PC-3 (cell line): ENCODE measurements around the gene PHF19. TPM values are rescaled to one million over a fixed set of nuclear protein-coding genes. Genes with fewer than 3 reads are reported as not detected.

Source experiments
- ATAC-seq: fragments of 200-7000 bp; cut with Tn5 transposase; 2 replicates; pipeline ENCODE4 v1.9.1; 2020; ENCODE audit warnings: mild to moderate bottlenecking, moderate library complexity
- BruUV-seq: library from RNA; stranded (reverse); fragments of 400-500 nt; replicated peaks from 2 replicates; lab custom pipeline; 2021; lab: Mats Ljungman, UMichigan
- CTCF ChIA-PET: fragments of 300-600 bp; sonication (Branson Sonifier 250); formaldehyde crosslinking; loops from one replicate; lab custom pipeline; 2022; ENCODE audit warnings: antibody characterized with exemption; lab: Charles Lee
- POLR2A ChIA-PET: fragments of 300-600 bp; sonication (Branson Sonifier 250); formaldehyde crosslinking; loops from one replicate; lab custom pipeline; 2022; ENCODE audit warnings: antibody characterized with exemption; ENCODE audit not compliant: unreplicated experiment; lab: Charles Lee
- DNase-seq: peaks from one replicate; pipeline ENCODE4 v3.0.0-alpha.2; 2015
- H2AFZ ChIP-seq: fragments of 300-600 bp; sonication (generic); 2 replicates; pipeline ENCODE4 v1.6.0; 2016; ENCODE audit warnings: antibody characterized with exemption, low read length
- H3F3A ChIP-seq: fragments of 300-600 bp; sonication (generic); one replicate; pipeline ENCODE4 v1.6.0; 2017; ENCODE audit warnings: antibody characterized with exemption, low read length, control low read depth, mild to moderate bottlenecking; ENCODE audit not compliant: unreplicated experiment
- H3K27ac ChIP-seq: fragments of 300-600 bp; sonication (generic); 2 replicates; pipeline ENCODE4 v1.5.1; 2016; ENCODE audit warnings: mild to moderate bottlenecking, low read length
- H3K27me3 ChIP-seq: fragments of 300-600 bp; sonication (generic); 2 replicates; pipeline ENCODE4 v1.6.1; 2016; ENCODE audit warnings: low read length, mixed read lengths
- H3K36me3 ChIP-seq: fragments of 300-600 bp; sonication (generic); 2 replicates; pipeline ENCODE4 v1.6.1; 2016; ENCODE audit warnings: low read depth, mixed run types, low read length, mixed read lengths
- H3K4me1 ChIP-seq: fragments of 300-600 bp; sonication (generic); 2 replicates; pipeline ENCODE4 v1.5.1; 2016; ENCODE audit warnings: low read length; ENCODE audit not compliant: insufficient read depth
- H3K4me2 ChIP-seq: fragments of 300-600 bp; sonication (generic); 2 replicates; pipeline ENCODE4 v1.6.0; 2016; ENCODE audit warnings: low read length
- H3K4me3 ChIP-seq: fragments of 300-600 bp; sonication (generic); 2 replicates; pipeline ENCODE4 v1.5.1; 2016; ENCODE audit warnings: mild to moderate bottlenecking, low read length, mixed read lengths
- H3K79me2 ChIP-seq: fragments of 300-600 bp; sonication (generic); 2 replicates; pipeline ENCODE4 v1.6.1; 2017; ENCODE audit warnings: low read length, mixed read lengths
- H3K9ac ChIP-seq: fragments of 300-600 bp; sonication (generic); 2 replicates; pipeline ENCODE4 v1.6.0; 2016; ENCODE audit warnings: mild to moderate bottlenecking, low read length
- H3K9me2 ChIP-seq: fragments of 300-600 bp; sonication (generic); replicated peaks from 2 replicates; pipeline ENCODE4 v1.6.1; 2016; ENCODE audit warnings: mixed run types, low read length, mixed read lengths
- H3K9me3 ChIP-seq: fragments of 300-600 bp; sonication (generic); 2 replicates; pipeline ENCODE4 v1.6.1; 2016; ENCODE audit warnings: low read length, mixed read lengths
- H4K20me1 ChIP-seq: fragments of 300-600 bp; sonication (generic); 2 replicates; pipeline ENCODE4 v1.6.1; 2016; ENCODE audit warnings: low read length, mixed read lengths
- CTCF ChIP-seq: fragments of 300-600 bp; sonication (generic); conservative IDR thresholded peaks from 2 replicates; pipeline ENCODE4 v1.5.1; 2017; ENCODE audit warnings: antibody characterized with exemption, low read depth, mild to moderate bottlenecking, low read length
- EZH2 ChIP-seq: fragments of 300-600 bp; sonication (generic); IDR thresholded peaks from one replicate; pipeline ENCODE4 v1.6.1; 2017; ENCODE audit warnings: antibody characterized with exemption, mild to moderate bottlenecking, low read length; ENCODE audit not compliant: unreplicated experiment
- EZH2phosphoT487 ChIP-seq: fragments of 300-600 bp; sonication (generic); IDR thresholded peaks from 2 replicates; pipeline ENCODE4 v1.6.1; 2018; ENCODE audit warnings: mild to moderate bottlenecking, antibody characterized with exemption, low read length, borderline replicate concordance
- intact Hi-C: fragments of 100-400 bp; cut with micrococcal nuclease; formaldehyde crosslinking; loops from 2 replicates; pipeline ENCODE4 v1.9.0; 2023
- total RNA-seq: library from RNA; depleted of rRNA; stranded (reverse); fragments of >200 nt; gene quantifications from 2 replicates; pipeline ENCODE4 v1.2.3, GENCODE V29; 2014

Gene PHF19
- total RNA-seq, 1 experiment from 2014 or later: 104 TPM

- no peak overlapping the region for H2AFZ ChIP-seq
- H3K9ac ChIP-seq: no peak overlapping the region
- H4K20me1 ChIP-seq: no peaks in the 10 kb centered on the region
- no peak for ATAC-seq
- no peaks in the 10 kb centered on the region for H3K79me2 ChIP-seq
- peaks cover 9% of the 10 kb centered on the region; the same call in 1 of the 2 replicates for H3K36me3 ChIP-seq
- POLR2A ChIA-PET: no interaction called here
- DNase-seq: no peak
- H3K9me3 ChIP-seq: no peaks in the 10 kb centered on the region
- no peaks in the 10 kb centered on the region for H3K9me2 ChIP-seq
- H3K4me3 ChIP-seq: no peak overlapping the region
- no peak for TF ChIP-seq EZH2
- TF ChIP-seq CTCF: no peak
- TF ChIP-seq EZH2phosphoT487: no peak
- CTCF ChIA-PET: no interaction called here
- intact Hi-C loops: no loop called here
- no peaks in the 10 kb centered on the region for H3F3A ChIP-seq
- H3K27ac ChIP-seq: no peak overlapping the region
- H3K4me1 ChIP-seq: no peaks in the 10 kb centered on the region
- BruUV-seq: no TSS peak
- H3K27me3 ChIP-seq: no peaks in the 10 kb centered on the region
- no peak overlapping the region for H3K4me2 ChIP-seq
Measured at GRCh38 chr9:120856700-120857099, 20.3 kb downstream of the PHF19 start.

DNA sequence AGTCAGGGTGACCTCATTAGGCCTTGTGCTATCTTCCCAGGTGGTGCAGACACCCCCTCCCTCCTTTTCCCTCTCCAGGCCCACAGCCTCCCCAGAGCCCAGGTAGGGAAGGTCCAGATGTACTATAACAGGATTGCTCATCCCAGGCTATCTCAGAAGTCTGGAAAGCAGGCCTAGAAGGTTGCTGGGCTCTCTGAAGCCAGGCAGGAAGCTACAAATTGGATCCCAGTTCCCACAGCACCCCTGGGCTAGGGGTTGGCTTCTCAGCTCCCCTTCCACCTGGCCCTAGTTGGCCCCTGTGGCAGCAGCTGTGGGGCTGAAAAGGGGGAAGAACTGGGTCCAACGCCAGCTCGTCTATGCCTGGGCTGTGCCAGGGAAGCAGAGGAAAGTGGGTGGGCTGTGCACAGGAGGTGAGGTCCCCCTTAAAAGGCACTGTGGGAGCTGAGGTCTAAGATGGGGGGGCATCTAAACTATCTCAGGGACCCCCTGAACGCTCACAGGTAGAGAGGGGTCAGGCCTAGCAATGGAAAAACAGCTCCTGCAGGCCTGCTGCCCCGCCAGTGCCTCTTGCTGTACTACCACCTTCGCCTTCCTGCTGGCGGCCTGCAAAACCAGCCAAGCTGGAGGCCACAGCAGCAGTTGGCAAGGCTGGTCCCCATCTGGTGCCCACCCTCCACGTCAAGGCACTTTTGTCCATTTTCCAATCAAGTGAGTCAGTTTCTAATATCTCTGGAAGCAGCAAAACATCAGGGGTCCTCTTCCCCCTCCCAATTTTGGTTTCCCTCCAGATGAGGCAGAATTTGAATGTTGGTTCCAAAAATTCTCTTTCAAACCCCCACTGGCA is 20.9 kb downstream of the PHF19 start:
- no peaks in the 10 kb centered on the region for H4K20me1 ChIP-seq
- BruUV-seq: no TSS peak
- ChIA-PET CTCF (no interaction called here), POLR2A (no interaction called here)
- intact Hi-C loops: no loop called here
- no peaks in the 10 kb centered on the region for H3F3A ChIP-seq
- TF ChIP-seq EZH2phosphoT487: no peak
- no peak for TF ChIP-seq CTCF
- peaks cover 9% of the 10 kb centered on the region; the same call in 1 of the 2 replicates for H3K36me3 ChIP-seq
- H3K4me3 ChIP-seq: no peak overlapping the region
- H3K4me2 ChIP-seq: no peak overlapping the region
- no peaks in the 10 kb centered on the region for H3K27me3 ChIP-seq
- no peak for DNase-seq
- no peaks in the 10 kb centered on the region for H3K9me2 ChIP-seq
- no peaks in the 10 kb centered on the region for H3K4me1 ChIP-seq
- H3K9me3 ChIP-seq: no peaks in the 10 kb centered on the region
- no peak overlapping the region for H2AFZ ChIP-seq
- ATAC-seq: no peak
- no peak overlapping the region for H3K27ac ChIP-seq
- H3K79me2 ChIP-seq: no peaks in the 10 kb centered on the region
- H3K9ac ChIP-seq: no peak overlapping the region
